Mesenchymal stem cell (in vitro differentiated cells and primary cell): ENCODE data around the gene HRH2.

ENCODE experiments used
- DNase-seq: peaks from one replicate; pipeline ENCODE4 v3.0.0-alpha.2; 2013
- H2AFZ ChIP-seq: one replicate; pipeline ENCODE4 v1.6.1; 2013; ENCODE audit warnings: low read depth, mild to moderate bottlenecking, control low read depth, inconsistent platforms, low read length, moderate library complexity
- H2AK5ac ChIP-seq: 2 replicates; pipeline ENCODE4 v1.6.1; 2013; ENCODE audit warnings: low read length, moderate library complexity, mild to moderate bottlenecking, inconsistent platforms; ENCODE audit not compliant: severe bottlenecking
- H2BK120ac ChIP-seq: one replicate; pipeline ENCODE4 v1.6.1; 2013; ENCODE audit warnings: low read depth, mild to moderate bottlenecking, inconsistent platforms, low read length, moderate library complexity
- H2BK12ac ChIP-seq, 2 experiments: one replicate each; pipeline ENCODE4 v1.6.1; 2013; ENCODE audit warnings: inconsistent platforms in 2 of 2, low read length in 2 of 2, mild to moderate bottlenecking in 2 of 2, moderate library complexity in 2 of 2, control low read depth in 1 of 2
- H2BK15ac ChIP-seq: one replicate; pipeline ENCODE4 v1.6.1; 2013; ENCODE audit warnings: mild to moderate bottlenecking, low read depth, inconsistent platforms; ENCODE audit not compliant: poor library complexity, severe bottlenecking
- H2BK5ac ChIP-seq: 2 replicates; pipeline ENCODE4 v1.6.1; 2013; ENCODE audit warnings: low read depth, mild to moderate bottlenecking, low read length, control low read depth, inconsistent platforms; ENCODE audit not compliant: poor library complexity, severe bottlenecking
- H3K14ac ChIP-seq, 2 experiments: one replicate each; pipeline ENCODE4 v1.6.1; 2013; ENCODE audit warnings: inconsistent platforms in 2 of 2, low read length in 2 of 2, control low read depth in 1 of 2, mild to moderate bottlenecking in 1 of 2, moderate library complexity in 1 of 2
- H3K18ac ChIP-seq, 2 experiments: one replicate each; pipeline ENCODE4 v1.6.1; 2013; ENCODE audit warnings: inconsistent platforms in 2 of 2, low read length in 2 of 2, control low read depth in 1 of 2, low read depth in 1 of 2, mild to moderate bottlenecking in 1 of 2
- H3K23ac ChIP-seq, 2 experiments: one replicate each; pipeline ENCODE4 v1.6.1; 2013; ENCODE audit warnings: inconsistent platforms in 2 of 2, low read length in 2 of 2, mild to moderate bottlenecking in 2 of 2, moderate library complexity in 2 of 2, control low read depth in 1 of 2
- H3K27ac ChIP-seq: 2 replicates; pipeline ENCODE4 v1.5.1; 2013; ENCODE audit warnings: mild to moderate bottlenecking, moderate library complexity, low read length, control low read depth, inconsistent platforms; ENCODE audit not compliant: poor library complexity, severe bottlenecking
- H3K27me3 ChIP-seq, 2 experiments: 2 replicates each; pipeline versions ENCODE4 v1.6.1 to v1.7.0; 2013; ENCODE audit warnings: low read length in 2 of 2, mild to moderate bottlenecking in 2 of 2, moderate library complexity in 2 of 2, control low read depth in 1 of 2, inconsistent platforms in 1 of 2; ENCODE audit not compliant: control insufficient read depth in 1 of 2, insufficient read depth in 1 of 2
- H3K36me3 ChIP-seq, 2 experiments: 2 replicates each; pipeline versions ENCODE4 v1.6.1 to v1.7.0; 2013; ENCODE audit warnings: low read length in 2 of 2, control low read depth in 1 of 2, inconsistent platforms in 1 of 2, low read depth in 1 of 2, mild to moderate bottlenecking in 1 of 2; ENCODE audit not compliant: insufficient read depth in 2 of 2, control insufficient read depth in 1 of 2
- H3K4ac ChIP-seq, 2 experiments: one replicate each; pipeline ENCODE4 v1.6.1; 2013; ENCODE audit warnings: inconsistent platforms in 2 of 2, low read length in 2 of 2, mild to moderate bottlenecking in 2 of 2, moderate library complexity in 2 of 2, control low read depth in 1 of 2, low read depth in 1 of 2
- H3K4me1 ChIP-seq: 2 replicates; pipeline ENCODE4 v1.6.1; 2013; ENCODE audit warnings: low read depth, low read length, control low read depth; ENCODE audit not compliant: control insufficient read depth, insufficient read depth
- H3K4me2 ChIP-seq: 2 replicates; pipeline ENCODE4 v1.6.1; 2013; ENCODE audit warnings: low read length, mild to moderate bottlenecking, inconsistent platforms; ENCODE audit not compliant: poor library complexity, severe bottlenecking
- H3K4me3 ChIP-seq, 2 experiments: 2 replicates each; pipeline versions ENCODE4 v1.5.1 to v1.7.0; 2013; ENCODE audit warnings: low read length in 2 of 2, mild to moderate bottlenecking in 2 of 2, control low read depth in 1 of 2, low read depth in 1 of 2; ENCODE audit not compliant: insufficient read depth in 1 of 2
- H3K79me1 ChIP-seq: replicated peaks from 2 replicates; pipeline ENCODE4 v1.6.1; 2013; ENCODE audit warnings: mild to moderate bottlenecking, control low read depth, low read length, inconsistent platforms; ENCODE audit not compliant: poor library complexity, severe bottlenecking
- H3K9ac ChIP-seq: 2 replicates; pipeline ENCODE4 v1.7.0; 2013; ENCODE audit warnings: mild to moderate bottlenecking, low read length, moderate library complexity
- H3K9me3 ChIP-seq: 2 replicates; pipeline ENCODE4 v1.7.0; 2013; ENCODE audit warnings: mild to moderate bottlenecking, low read length; ENCODE audit not compliant: control insufficient read depth
- H4K8ac ChIP-seq: one replicate; pipeline ENCODE4 v1.6.1; 2013; ENCODE audit warnings: inconsistent platforms, mild to moderate bottlenecking, low read length, moderate library complexity
- H4K91ac ChIP-seq: one replicate; pipeline ENCODE4 v1.6.1; 2013; ENCODE audit warnings: mild to moderate bottlenecking, low read length, inconsistent platforms
- WGBS: methylation state at CpG from one replicate; pipeline ENCODE4 v1.1.7; 2013; ENCODE audit warnings: mixed read lengths; 5-methylcytosine and 5-hydroxymethylcytosine counted together

HRH2 gene

DNA sequence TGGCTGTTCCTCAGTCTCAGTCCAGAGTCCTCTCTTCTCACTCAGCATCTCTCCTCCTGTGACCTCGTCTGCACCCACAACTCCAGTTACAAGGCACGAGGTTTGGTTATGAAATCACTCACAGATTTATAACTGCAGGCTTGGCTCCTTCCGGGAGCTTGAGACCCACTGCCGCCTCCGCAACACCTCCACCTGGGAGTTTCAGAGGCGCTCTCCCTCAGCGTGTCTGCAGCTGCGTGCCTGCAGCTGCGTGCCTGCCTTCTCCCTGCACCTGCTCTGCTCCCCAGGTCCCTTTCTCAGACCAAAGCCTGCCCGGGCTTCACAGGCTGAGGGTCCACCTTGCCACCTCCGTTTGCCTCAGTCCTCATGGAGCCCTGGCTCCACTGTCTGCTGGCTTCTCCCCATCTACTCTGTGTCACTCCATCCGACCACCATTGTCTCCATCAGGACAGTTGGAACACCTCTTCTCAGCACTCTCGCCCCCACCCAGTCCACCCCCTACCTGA is 51.5 kb downstream of the HRH2 start:
- 77% methylated on average over 13 of the region's 13 CpGs for WGBS
- no peak overlapping the region for H4K8ac ChIP-seq
- no peaks in the 10 kb centered on the region for H3K79me1 ChIP-seq
- no peak overlapping the region for H3K4me2 ChIP-seq
- H3K18ac ChIP-seq = no peak overlapping the region
- no peak for DNase-seq
- H3K23ac ChIP-seq = no peak overlapping the region
- H3K4me3 ChIP-seq = no peak overlapping the region
- no peak overlapping the region for H3K4ac ChIP-seq
- H2AK5ac ChIP-seq = no peak overlapping the region
- no peaks in the 10 kb centered on the region for H3K4me1 ChIP-seq
- H3K9me3 ChIP-seq = peaks cover 7% of the 10 kb centered on the region
- H3K14ac ChIP-seq = no peak overlapping the region
- H2BK12ac ChIP-seq = no peak overlapping the region
- no peak overlapping the region for H3K9ac ChIP-seq
- peaks cover 0 to 24% of the 10 kb centered on the region in 2 experiments for H3K27me3 ChIP-seq
- H4K91ac ChIP-seq = no peak overlapping the region
- no peak overlapping the region for H2AFZ ChIP-seq
- H2BK15ac ChIP-seq = no peak overlapping the region
- no peak overlapping the region for H3K27ac ChIP-seq
- no peaks in the 10 kb centered on the region for H3K36me3 ChIP-seq
- H2BK120ac ChIP-seq = no peak overlapping the region
- no peak overlapping the region for H2BK5ac ChIP-seq

DNA sequence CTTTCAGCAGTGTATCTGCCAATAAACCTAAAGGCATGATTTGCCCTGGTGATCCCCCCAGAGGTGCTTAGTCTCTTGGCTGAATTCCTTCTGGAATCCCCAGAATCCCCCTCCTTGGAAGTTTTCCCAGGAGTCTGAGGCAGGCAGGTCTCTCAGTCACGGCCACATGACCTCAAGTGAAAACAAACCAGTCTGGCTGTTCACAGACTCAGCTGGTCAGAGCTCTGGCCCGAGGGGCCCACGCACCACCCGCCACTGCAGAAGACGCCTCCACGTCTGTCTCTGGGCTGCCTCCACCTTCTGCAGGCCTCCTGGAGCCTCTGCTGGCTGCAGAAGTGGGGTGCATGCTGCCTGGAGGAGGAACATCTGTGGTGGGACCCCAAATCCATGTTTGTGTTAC is 52.5 kb downstream of the HRH2 start:
- Histone ChIP-seq H2AK5ac (no peak overlapping the region), H3K4me2 (no peak overlapping the region), H4K8ac (no peak overlapping the region), H3K9me3 (peaks cover 9% of the 10 kb centered on the region), H3K14ac (no peak overlapping the region), H3K27ac (no peak overlapping the region), H2BK12ac (no peak overlapping the region), H3K9ac (no peak overlapping the region), H3K79me1 (no peaks in the 10 kb centered on the region), H3K27me3 (peaks cover 0 to 24% of the 10 kb centered on the region in 2 experiments), H3K23ac (no peak overlapping the region), H3K18ac (no peak overlapping the region), H4K91ac (no peak overlapping the region), H3K4me3 (no peak overlapping the region), H3K4ac (no peak overlapping the region), H3K4me1 (no peaks in the 10 kb centered on the region), H2BK15ac (no peak overlapping the region), H2AFZ (no peak overlapping the region), H3K36me3 (no peaks in the 10 kb centered on the region), H2BK5ac (no peak overlapping the region), H2BK120ac (no peak overlapping the region)
- 82% methylated on average over 6 of the region's 6 CpGs for whole genome bisulfite sequencing
- DNase-seq = no peak

DNA sequence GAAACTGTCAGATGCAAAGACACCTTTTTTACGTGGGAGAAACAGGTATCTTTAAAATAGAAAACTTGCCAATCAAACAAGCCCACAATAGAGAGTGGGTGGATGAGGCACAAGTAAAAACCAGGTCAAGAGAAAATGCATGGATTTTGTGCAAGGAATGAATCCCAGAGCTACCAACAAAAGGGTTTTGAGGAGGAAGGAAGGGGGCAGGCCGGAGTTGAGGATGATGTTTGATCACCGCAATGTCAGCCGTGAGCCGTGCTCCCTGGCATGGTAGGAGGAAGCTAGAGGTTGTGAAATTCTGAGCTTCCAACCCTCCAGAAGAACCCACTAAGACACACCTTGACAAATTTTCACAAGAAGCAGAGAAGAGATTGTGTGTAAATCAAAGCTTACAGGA is 53.2 kb downstream of the HRH2 start:
- H4K91ac ChIP-seq = no peak overlapping the region
- H3K4me2 ChIP-seq = no peak overlapping the region
- no peak overlapping the region for H3K18ac ChIP-seq
- H3K9ac ChIP-seq = no peak overlapping the region
- H3K27ac ChIP-seq = no peak overlapping the region
- H3K9me3 ChIP-seq = peaks cover 9% of the 10 kb centered on the region
- H3K27me3 ChIP-seq = peaks cover 0 to 22% of the 10 kb centered on the region in 2 experiments
- 80% methylated on average over 3 of the region's 5 CpGs for WGBS
- H3K4me1 ChIP-seq = no peaks in the 10 kb centered on the region
- H3K14ac ChIP-seq = no peak overlapping the region
- no peaks in the 10 kb centered on the region for H3K79me1 ChIP-seq
- H2BK12ac ChIP-seq = no peak overlapping the region
- no peak overlapping the region for H2BK5ac ChIP-seq
- no peak overlapping the region for H3K4ac ChIP-seq
- H2BK15ac ChIP-seq = no peak overlapping the region
- H4K8ac ChIP-seq = no peak overlapping the region
- H2BK120ac ChIP-seq = no peak overlapping the region
- H2AFZ ChIP-seq = no peak overlapping the region
- no peak for DNase-seq
- no peak overlapping the region for H3K23ac ChIP-seq
- no peaks in the 10 kb centered on the region for H3K36me3 ChIP-seq
- no peak overlapping the region for H2AK5ac ChIP-seq
- no peak overlapping the region for H3K4me3 ChIP-seq

DNA sequence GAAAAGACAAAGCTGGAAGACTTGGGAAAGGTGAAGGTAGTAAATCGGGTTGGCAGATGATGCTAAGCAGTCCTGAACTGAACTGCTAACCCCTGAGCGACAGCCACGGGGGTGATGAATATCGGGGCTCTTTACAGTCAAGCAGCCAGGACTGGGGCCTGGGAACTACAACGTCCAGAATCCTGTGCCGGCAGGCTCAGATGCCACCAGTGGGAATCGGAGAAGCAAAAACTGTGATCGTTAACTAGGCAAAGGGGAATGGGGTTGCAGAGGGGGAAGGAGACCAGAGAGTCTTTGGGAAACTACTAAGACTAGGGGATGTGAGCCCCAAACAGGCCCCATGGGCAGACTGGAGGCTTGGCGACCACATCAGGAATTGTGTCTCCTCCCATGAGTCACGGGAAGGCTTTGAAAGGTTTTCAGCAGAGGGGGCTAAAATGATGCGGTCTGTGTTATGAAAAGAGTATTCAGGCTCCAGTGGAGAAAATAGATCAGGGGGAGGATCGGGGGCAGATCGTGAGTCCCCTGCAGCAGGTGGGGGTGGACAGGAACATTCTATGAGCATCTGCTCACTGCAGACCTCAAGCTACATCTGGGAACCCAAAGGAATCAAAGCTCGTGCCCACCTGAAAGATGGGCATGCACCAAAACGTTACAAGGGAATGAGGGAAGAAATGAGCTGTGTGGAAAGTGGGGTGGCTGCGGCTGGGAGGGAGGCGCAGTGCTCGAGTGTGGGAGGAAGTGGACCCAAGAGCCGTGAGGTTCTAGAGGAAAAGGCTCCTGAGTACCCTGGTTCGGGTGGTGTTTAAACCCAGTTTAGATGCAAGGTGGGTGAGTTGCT is 53.8 kb downstream of the HRH2 start:
- 87% methylated on average over 20 of the region's 20 CpGs for WGBS
- no peak overlapping the region for H3K18ac ChIP-seq

More for the DNA sequence above, 53.8 kb downstream of the HRH2 start:
- no peak overlapping the region for H2BK5ac ChIP-seq
- peaks cover 0 to 22% of the 10 kb centered on the region in 2 experiments for H3K27me3 ChIP-seq
- no peaks in the 10 kb centered on the region for H3K79me1 ChIP-seq
- no peak overlapping the region for H4K8ac ChIP-seq
- H2AFZ ChIP-seq = no peak overlapping the region
- no peak overlapping the region for H2BK15ac ChIP-seq
- H3K4me1 ChIP-seq = no peaks in the 10 kb centered on the region
- no peak for DNase-seq
- H2AK5ac ChIP-seq = no peak overlapping the region
- no peak overlapping the region for H3K27ac ChIP-seq
- H3K4me2 ChIP-seq = no peak overlapping the region
- peak overlapping the region in 1 of 2 experiments; percentile 19 for H3K23ac ChIP-seq
- H3K36me3 ChIP-seq = no peaks in the 10 kb centered on the region
- no peak overlapping the region for H3K4ac ChIP-seq
- H3K4me3 ChIP-seq = no peak overlapping the region
- H2BK120ac ChIP-seq = no peak overlapping the region
- H3K9ac ChIP-seq = no peak overlapping the region
- H2BK12ac ChIP-seq = no peak overlapping the region
- H3K9me3 ChIP-seq = peaks cover 9% of the 10 kb centered on the region
- no peak overlapping the region for H3K14ac ChIP-seq
- H4K91ac ChIP-seq = no peak overlapping the region
